H9 (cell line): ENCODE measurements around the gene SIK2. TPM values are rescaled to one million over a fixed set of nuclear protein-coding genes. Genes with fewer than 3 reads are reported as not detected.

Experiments
- DNase-seq: peaks from one replicate; pipeline ENCODE4 v3.0.0-alpha.2; 2017
- H2AFZ ChIP-seq: one replicate; pipeline ENCODE4 v1.6.1; 2013; ENCODE audit warnings: mild to moderate bottlenecking, low read length, control low read depth, moderate library complexity
- H2AK5ac ChIP-seq: 2 replicates; pipeline ENCODE4 v1.6.1; 2013; ENCODE audit warnings: low read length, control low read depth, mixed read lengths; ENCODE audit not compliant: insufficient read length
- H2BK120ac ChIP-seq: one replicate; pipeline ENCODE4 v1.6.1; 2013; ENCODE audit warnings: low read depth, mild to moderate bottlenecking, low read length, control low read depth, inconsistent platforms; ENCODE audit not compliant: poor library complexity, severe bottlenecking
- H2BK12ac ChIP-seq: 2 replicates; pipeline ENCODE4 v1.6.1; 2013; ENCODE audit warnings: low read length, control low read depth, mixed read lengths, low read depth; ENCODE audit not compliant: insufficient read length
- H2BK15ac ChIP-seq: 2 replicates; pipeline ENCODE4 v1.6.1; 2013; ENCODE audit warnings: low read depth, low read length, control low read depth
- H2BK20ac ChIP-seq: one replicate; pipeline ENCODE4 v1.6.1; 2013; ENCODE audit warnings: low read depth, mild to moderate bottlenecking, low read length, control low read depth, inconsistent platforms; ENCODE audit not compliant: poor library complexity, severe bottlenecking
- H2BK5ac ChIP-seq: 2 replicates; pipeline ENCODE4 v1.6.1; 2013; ENCODE audit warnings: low read length, control low read depth, mixed read lengths; ENCODE audit not compliant: insufficient read length
- H3K14ac ChIP-seq: 2 replicates; pipeline ENCODE4 v1.6.1; 2013; ENCODE audit warnings: low read length, control low read depth; ENCODE audit not compliant: insufficient read depth
- H3K18ac ChIP-seq: 2 replicates; pipeline ENCODE4 v1.6.1; 2013; ENCODE audit warnings: low read depth, mild to moderate bottlenecking, mixed read lengths, low read length, control low read depth; ENCODE audit not compliant: insufficient read length
- H3K23ac ChIP-seq: 2 replicates; pipeline ENCODE4 v1.6.1; 2013; ENCODE audit warnings: low read length, control low read depth, mixed read lengths, low read depth; ENCODE audit not compliant: insufficient read length
- H3K23me2 ChIP-seq: 2 replicates; pipeline ENCODE4 v1.6.1; 2013; ENCODE audit warnings: low read depth, mild to moderate bottlenecking, mixed read lengths, low read length, control low read depth; ENCODE audit not compliant: insufficient read length, poor library complexity, severe bottlenecking
- H3K27ac ChIP-seq: 2 replicates; pipeline ENCODE4 v1.5.1; 2013; ENCODE audit warnings: low read length, control low read depth, mixed read lengths, low read depth; ENCODE audit not compliant: insufficient read length
- H3K27me3 ChIP-seq: 2 replicates; pipeline ENCODE4 v1.6.1; 2013; ENCODE audit warnings: low read length, control low read depth, inconsistent platforms; ENCODE audit not compliant: insufficient read depth
- H3K4ac ChIP-seq: 2 replicates; pipeline ENCODE4 v1.6.1; 2013; ENCODE audit warnings: low read depth, mild to moderate bottlenecking, control low read depth, inconsistent platforms, low read length, moderate library complexity
- H3K4me1 ChIP-seq: 2 replicates; pipeline ENCODE4 v1.6.1; 2013; ENCODE audit warnings: low read length, control low read depth, inconsistent platforms; ENCODE audit not compliant: insufficient read depth
- H3K4me2 ChIP-seq: 2 replicates; pipeline ENCODE4 v1.6.1; 2013; ENCODE audit warnings: low read length, control low read depth, mixed read lengths; ENCODE audit not compliant: insufficient read length, insufficient read depth
- H3K56ac ChIP-seq: 2 replicates; pipeline ENCODE4 v1.6.1; 2013; ENCODE audit warnings: low read depth, mild to moderate bottlenecking, mixed read lengths, low read length, control low read depth; ENCODE audit not compliant: insufficient read length
- H3K79me1 ChIP-seq: 2 replicates; pipeline ENCODE4 v1.6.1; 2013; ENCODE audit warnings: low read depth, mild to moderate bottlenecking, moderate library complexity, low read length, control low read depth, inconsistent platforms; ENCODE audit not compliant: insufficient read depth, poor library complexity, severe bottlenecking
- H3K79me2 ChIP-seq: 2 replicates; pipeline ENCODE4 v1.6.1; 2013; ENCODE audit warnings: low read length, control low read depth, inconsistent platforms; ENCODE audit not compliant: insufficient read depth
- H3K9ac ChIP-seq: 2 replicates; pipeline ENCODE4 v1.6.1; 2013; ENCODE audit warnings: low read length, control low read depth, mixed read lengths; ENCODE audit not compliant: insufficient read length; ENCODE audit errors: extremely low read depth
- H3K9me3 ChIP-seq: one replicate; pipeline ENCODE4 v1.6.1; 2013; ENCODE audit warnings: low read depth, low read length, inconsistent platforms; ENCODE audit not compliant: control insufficient read depth
- H3T11ph ChIP-seq: one replicate; pipeline ENCODE4 v1.6.1; 2013; ENCODE audit warnings: mild to moderate bottlenecking, low read length, control low read depth, inconsistent platforms
- H4K20me1 ChIP-seq: one replicate; pipeline ENCODE4 v1.6.1; 2013; ENCODE audit not compliant: control insufficient read depth, insufficient read length, insufficient read depth
- H4K5ac ChIP-seq: 2 replicates; pipeline ENCODE4 v1.6.1; 2013; ENCODE audit warnings: low read depth, mild to moderate bottlenecking, mixed read lengths, low read length, control low read depth; ENCODE audit not compliant: insufficient read length
- H4K8ac ChIP-seq: replicated peaks from 2 replicates; pipeline ENCODE4 v1.6.1; 2013; ENCODE audit warnings: low read length, control low read depth, mixed read lengths, low read depth; ENCODE audit not compliant: insufficient read length
- H4K91ac ChIP-seq: 2 replicates; pipeline ENCODE4 v1.6.1; 2013; ENCODE audit warnings: low read depth, mild to moderate bottlenecking, moderate library complexity, mixed read lengths, low read length, control low read depth; ENCODE audit not compliant: insufficient read length
- H3K27ac Mint-ChIP-seq, 3 experiments: 2 replicates in 2 of 3; 3 replicates in 1 of 3; pipeline ENCODE4 v1.8.0; 2020 to 2021; ENCODE audit warnings: mixed read lengths in 3 of 3, mild to moderate bottlenecking in 1 of 3, moderate library complexity in 1 of 3
- H3K27me3 Mint-ChIP-seq: 2 replicates; pipeline ENCODE4 v1.8.0; 2021; ENCODE audit warnings: low read depth, mild to moderate bottlenecking, moderate library complexity, mixed read lengths
- H3K36me3 Mint-ChIP-seq, 3 experiments: 2 replicates in 2 of 3; 3 replicates in 1 of 3; pipeline ENCODE4 v1.8.0; 2020 to 2021; ENCODE audit warnings: low read depth in 3 of 3, mixed read lengths in 3 of 3; ENCODE audit not compliant: insufficient read depth in 1 of 3
- H3K4me1 Mint-ChIP-seq, 2 experiments: 2 replicates each; pipeline ENCODE4 v1.8.0; 2020; ENCODE audit warnings: mixed read lengths in 2 of 2
- H3K4me3 Mint-ChIP-seq, 2 experiments: 2 replicates in 1 of 2; 3 replicates in 1 of 2; pipeline ENCODE4 v1.8.0; 2020 to 2021; ENCODE audit warnings: mild to moderate bottlenecking in 2 of 2, mixed read lengths in 2 of 2, moderate library complexity in 1 of 2
- H3K9me3 Mint-ChIP-seq, 2 experiments: 2 replicates in 1 of 2; 3 replicates in 1 of 2; pipeline ENCODE4 v1.8.0; 2020; ENCODE audit warnings: mild to moderate bottlenecking in 2 of 2, mixed read lengths in 2 of 2, moderate library complexity in 1 of 2
- WGBS: extraction: QIAGEN DNeasy Blood & Tissue Kit; methylation state at CpG from one replicate; pipeline ENCODE4 v1.1.7; 2013; ENCODE audit warnings: missing lambda C conversion rate, low lambda C conversion rate, mixed read lengths; ENCODE audit not compliant: insufficient read length; ENCODE audit errors: extremely low coverage; 5-methylcytosine and 5-hydroxymethylcytosine counted together
- total RNA-seq: library from RNA; stranded (reverse); gene quantifications from 2 replicates; pipeline ENCODE4 v1.2.1, GENCODE V29; 2021
- TF ChIP-seq, protein P1 (sequence below): fragments of 200-600 bp; sonication (generic); conservative IDR thresholded peaks from 3 replicates; pipeline ENCODE4 v1.8.0; 2021; ENCODE audit warnings: antibody characterized with exemption, mild to moderate bottlenecking

SIK2 gene
- total RNA-seq, 1 experiment from 2014 or later, result 7.5 TPM

- H3K27ac Mint-ChIP-seq, result peak overlapping the region in 1 of 3 experiments; percentile 62; a peak in 2 of 7 replicates
- no peak overlapping the region for H3K27ac ChIP-seq
Observed at GRCh38 chr11:111778047-111778558, 175.9 kb downstream of the SIK2 start.

More at GRCh38 chr11:111778047-111778558, 175.9 kb downstream of the SIK2 start:
- Mint-ChIP-seq H3K27me3 (no peaks in the 10 kb centered on the region), H3K4me3 (no peak overlapping the region), H3K36me3 (no peaks in the 10 kb centered on the region), H3K9me3 (no peaks in the 10 kb centered on the region), H3K4me1 (peaks cover 3 to 5% of the 10 kb centered on the region in 2 experiments; a peak in 2 of 4 replicates)
- H3K23me2 ChIP-seq, result no peaks in the 10 kb centered on the region
- no peaks in the 10 kb centered on the region for H3K79me1 ChIP-seq
- H3K27me3 ChIP-seq, result no peaks in the 10 kb centered on the region
- WGBS, result no CpG with 5 or more reads among the region's 3 CpGs
- H4K91ac ChIP-seq, result no peak overlapping the region
- H2BK20ac ChIP-seq, result no peak overlapping the region
- no peak overlapping the region for H3K18ac ChIP-seq
- H2AK5ac ChIP-seq, result no peak overlapping the region
- H2AFZ ChIP-seq, result no peak overlapping the region
- no peaks in the 10 kb centered on the region for H3K9me3 ChIP-seq
- H2BK5ac ChIP-seq, result no peak overlapping the region
- no peak overlapping the region for H2BK15ac ChIP-seq
- no peak overlapping the region for H3T11ph ChIP-seq
- TF ChIP-seq, protein P1, sequence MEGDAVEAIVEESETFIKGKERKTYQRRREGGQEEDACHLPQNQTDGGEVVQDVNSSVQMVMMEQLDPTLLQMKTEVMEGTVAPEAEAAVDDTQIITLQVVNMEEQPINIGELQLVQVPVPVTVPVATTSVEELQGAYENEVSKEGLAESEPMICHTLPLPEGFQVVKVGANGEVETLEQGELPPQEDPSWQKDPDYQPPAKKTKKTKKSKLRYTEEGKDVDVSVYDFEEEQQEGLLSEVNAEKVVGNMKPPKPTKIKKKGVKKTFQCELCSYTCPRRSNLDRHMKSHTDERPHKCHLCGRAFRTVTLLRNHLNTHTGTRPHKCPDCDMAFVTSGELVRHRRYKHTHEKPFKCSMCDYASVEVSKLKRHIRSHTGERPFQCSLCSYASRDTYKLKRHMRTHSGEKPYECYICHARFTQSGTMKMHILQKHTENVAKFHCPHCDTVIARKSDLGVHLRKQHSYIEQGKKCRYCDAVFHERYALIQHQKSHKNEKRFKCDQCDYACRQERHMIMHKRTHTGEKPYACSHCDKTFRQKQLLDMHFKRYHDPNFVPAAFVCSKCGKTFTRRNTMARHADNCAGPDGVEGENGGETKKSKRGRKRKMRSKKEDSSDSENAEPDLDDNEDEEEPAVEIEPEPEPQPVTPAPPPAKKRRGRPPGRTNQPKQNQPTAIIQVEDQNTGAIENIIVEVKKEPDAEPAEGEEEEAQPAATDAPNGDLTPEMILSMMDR, result no peak
- H4K5ac ChIP-seq, result no peak overlapping the region
- no peak overlapping the region for H2BK120ac ChIP-seq
- H4K8ac ChIP-seq, result no peak overlapping the region
- H3K79me2 ChIP-seq, result no peaks in the 10 kb centered on the region
- no peak overlapping the region for H3K56ac ChIP-seq
- no peak overlapping the region for H3K4me2 ChIP-seq
- H3K23ac ChIP-seq, result no peak overlapping the region
- H3K9ac ChIP-seq, result no peak overlapping the region
- no peak overlapping the region for H2BK12ac ChIP-seq
- DNase-seq, result no peak
- no peak overlapping the region for H3K4ac ChIP-seq
- H3K4me1 ChIP-seq, result no peaks in the 10 kb centered on the region
- H4K20me1 ChIP-seq, result no peaks in the 10 kb centered on the region
- no peak overlapping the region for H3K14ac ChIP-seq
